GM18858 (cell line): Measurements from ENCODE around the gene OPHN1.

Source experiments
- ATAC-seq: cut with Tn5 transposase; IDR thresholded peaks from one replicate; pipeline ENCODE4 v1.9.1; 2021; ENCODE audit not compliant: unreplicated experiment

Gene OPHN1, protein sequence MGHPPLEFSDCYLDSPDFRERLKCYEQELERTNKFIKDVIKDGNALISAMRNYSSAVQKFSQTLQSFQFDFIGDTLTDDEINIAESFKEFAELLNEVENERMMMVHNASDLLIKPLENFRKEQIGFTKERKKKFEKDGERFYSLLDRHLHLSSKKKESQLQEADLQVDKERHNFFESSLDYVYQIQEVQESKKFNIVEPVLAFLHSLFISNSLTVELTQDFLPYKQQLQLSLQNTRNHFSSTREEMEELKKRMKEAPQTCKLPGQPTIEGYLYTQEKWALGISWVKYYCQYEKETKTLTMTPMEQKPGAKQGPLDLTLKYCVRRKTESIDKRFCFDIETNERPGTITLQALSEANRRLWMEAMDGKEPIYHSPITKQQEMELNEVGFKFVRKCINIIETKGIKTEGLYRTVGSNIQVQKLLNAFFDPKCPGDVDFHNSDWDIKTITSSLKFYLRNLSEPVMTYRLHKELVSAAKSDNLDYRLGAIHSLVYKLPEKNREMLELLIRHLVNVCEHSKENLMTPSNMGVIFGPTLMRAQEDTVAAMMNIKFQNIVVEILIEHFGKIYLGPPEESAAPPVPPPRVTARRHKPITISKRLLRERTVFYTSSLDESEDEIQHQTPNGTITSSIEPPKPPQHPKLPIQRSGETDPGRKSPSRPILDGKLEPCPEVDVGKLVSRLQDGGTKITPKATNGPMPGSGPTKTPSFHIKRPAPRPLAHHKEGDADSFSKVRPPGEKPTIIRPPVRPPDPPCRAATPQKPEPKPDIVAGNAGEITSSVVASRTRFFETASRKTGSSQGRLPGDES

DNA sequence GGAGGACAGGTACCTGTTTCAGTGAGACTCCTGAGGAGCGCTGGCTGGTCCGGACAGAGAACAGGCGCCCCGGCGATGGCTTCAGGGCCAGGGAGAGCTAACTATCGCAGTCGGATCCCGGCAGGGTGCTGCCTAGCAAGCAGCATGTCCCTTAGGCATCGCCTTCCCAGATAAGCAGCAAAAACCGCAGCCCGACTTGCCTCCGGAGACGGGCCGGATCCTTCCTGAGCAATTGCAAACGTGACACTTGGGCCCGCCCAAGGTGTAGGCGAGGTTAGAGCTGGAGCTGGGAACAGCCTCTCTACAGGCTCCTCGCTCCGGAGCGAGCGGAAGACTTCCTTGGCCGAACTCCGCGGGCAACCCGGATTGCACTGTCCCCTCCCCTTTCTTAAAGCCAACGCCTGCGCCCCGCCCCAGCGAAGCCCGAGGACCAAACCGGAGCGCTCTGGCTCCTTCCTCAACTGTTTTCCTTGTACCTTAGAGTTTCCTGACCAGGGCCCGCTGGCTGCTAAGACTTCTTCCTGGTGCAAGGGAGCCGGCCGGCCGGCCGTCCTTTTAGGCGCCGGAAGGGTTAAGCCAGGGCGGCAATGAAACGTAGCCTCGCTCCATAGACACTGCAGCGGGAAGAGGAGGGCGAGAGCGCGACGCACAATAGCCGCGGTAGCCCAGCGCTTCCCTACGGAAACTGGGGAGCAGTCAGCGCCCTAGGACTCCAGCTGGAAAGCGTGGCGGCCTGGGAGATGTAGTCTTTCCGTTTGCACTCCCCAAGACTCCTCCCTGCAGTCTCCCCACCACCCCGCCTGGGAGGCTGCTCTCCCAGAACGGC, at the start of gene OPHN1:
Gene OPHN1 (minus strand): TSS at position 341 of the 826 bp plus-strand sequence. CDS start 475 bp downstream, outside the sequence.
- no peak for ATAC-seq

- ATAC-seq: no peak
Observed at GRCh38 chrX:68480969-68481368, 47.7 kb upstream of the OPHN1 start.

DNA sequence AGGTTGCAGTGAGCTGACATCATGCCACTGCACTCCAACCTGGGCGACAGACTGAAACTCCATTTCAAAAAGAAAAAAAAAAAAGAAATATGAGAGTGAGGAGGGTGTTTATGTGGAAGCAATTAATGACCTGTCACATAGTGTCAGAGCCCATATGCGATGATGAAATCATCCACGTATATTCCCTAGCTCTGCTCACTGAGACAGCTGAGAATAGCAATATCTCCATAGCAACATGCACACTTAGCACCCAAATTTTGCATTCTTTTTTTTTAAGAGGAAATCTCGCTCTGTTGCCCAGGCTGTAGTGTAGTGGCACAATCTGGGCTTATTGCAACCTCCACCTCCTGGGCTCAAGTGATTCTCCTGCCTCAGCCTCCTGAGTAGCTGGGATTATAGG, 31.5 kb upstream of the OPHN1 start:
- ATAC-seq: no peak

GRCh38 chrX:68463880-68464279, 30.6 kb upstream of the OPHN1 start:
- no peak for ATAC-seq

GRCh38 chrX:68462653-68463052, 29.4 kb upstream of the OPHN1 start:
- peak; percentile 78 for ATAC-seq

GRCh38 chrX:68462197-68462596, 28.9 kb upstream of the OPHN1 start:
- no peak for ATAC-seq

GRCh38 chrX:68461576-68461975, 28.3 kb upstream of the OPHN1 start:
- ATAC-seq: no peak

- no peak for ATAC-seq
Observed at GRCh38 chrX:68461093-68461492, 27.8 kb upstream of the OPHN1 start.

GRCh38 chrX:68455151-68455510, 21.8 kb upstream of the OPHN1 start:
- no peak for ATAC-seq

DNA sequence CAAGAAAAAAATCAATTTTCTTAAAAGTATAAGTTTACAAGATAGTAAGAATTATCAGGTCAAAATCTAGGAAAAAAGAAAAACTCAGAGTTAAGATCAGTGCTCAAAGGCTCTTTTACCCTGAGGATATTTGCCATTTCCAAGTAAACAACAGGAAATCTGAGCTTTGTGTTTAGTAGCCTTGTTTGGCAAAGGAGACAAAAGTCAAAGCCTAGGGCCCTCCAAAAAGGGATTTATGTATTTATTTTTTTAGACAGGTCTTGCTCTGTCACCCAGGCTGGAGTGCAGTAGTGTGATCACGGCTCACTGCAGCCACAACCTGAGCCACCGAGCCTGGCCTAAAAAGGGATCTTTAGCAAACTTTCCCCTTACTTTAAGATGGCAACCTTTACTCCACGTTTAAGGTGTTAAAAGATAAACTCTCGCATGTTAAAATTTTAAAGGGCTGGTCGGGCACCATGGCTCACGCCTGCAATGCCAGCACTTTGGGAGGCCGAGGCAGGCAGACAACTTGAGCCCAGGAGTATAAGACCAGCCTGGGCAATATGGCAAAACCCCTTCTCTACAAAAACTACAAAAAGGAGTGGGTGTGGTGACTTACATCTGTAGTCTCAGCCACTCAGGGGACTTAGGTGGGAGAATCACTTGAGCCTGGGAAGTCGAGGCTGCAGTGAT, 21.3 kb upstream of the OPHN1 start:
- no peak for ATAC-seq

DNA sequence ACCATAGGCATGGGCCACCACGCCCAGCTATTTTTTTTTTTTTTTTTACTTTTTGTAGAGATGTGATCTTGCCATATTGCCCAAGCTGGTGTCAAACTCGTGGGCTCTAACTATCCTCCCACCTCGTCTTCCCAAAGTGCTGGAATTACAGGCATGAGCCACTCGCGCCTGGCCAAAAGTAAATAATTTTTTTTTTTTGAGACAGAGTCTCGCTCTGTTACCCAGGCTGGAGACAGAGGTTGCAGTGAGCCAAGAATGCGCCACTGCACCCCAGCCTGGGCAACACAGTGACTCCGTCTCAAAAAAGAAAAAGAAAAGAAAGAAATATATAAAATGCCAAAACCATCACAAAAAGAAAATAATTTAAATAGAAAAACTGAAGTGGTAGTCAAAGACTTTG, 18.4 kb upstream of the OPHN1 start:
- no peak for ATAC-seq

- peak; percentile 90 for ATAC-seq
Observed at GRCh38 chrX:68443155-68443868, 10.0 kb upstream of the OPHN1 start.

GRCh38 chrX:68440940-68441339, 7.6 kb upstream of the OPHN1 start:
- no peak for ATAC-seq

- ATAC-seq: no peak
Observed at GRCh38 chrX:68440442-68440841, 7.1 kb upstream of the OPHN1 start.

GRCh38 chrX:68439341-68439740, 6.0 kb upstream of the OPHN1 start:
- ATAC-seq: no peak

- no peak for ATAC-seq
Observed at GRCh38 chrX:68438575-68438974, 5.3 kb upstream of the OPHN1 start.

GRCh38 chrX:68433981-68434299, 645 bp upstream of the OPHN1 start:
- ATAC-seq: no peak

GRCh38 chrX:68432648-68433047, 647 bp downstream of the OPHN1 start:
- no peak for ATAC-seq

DNA sequence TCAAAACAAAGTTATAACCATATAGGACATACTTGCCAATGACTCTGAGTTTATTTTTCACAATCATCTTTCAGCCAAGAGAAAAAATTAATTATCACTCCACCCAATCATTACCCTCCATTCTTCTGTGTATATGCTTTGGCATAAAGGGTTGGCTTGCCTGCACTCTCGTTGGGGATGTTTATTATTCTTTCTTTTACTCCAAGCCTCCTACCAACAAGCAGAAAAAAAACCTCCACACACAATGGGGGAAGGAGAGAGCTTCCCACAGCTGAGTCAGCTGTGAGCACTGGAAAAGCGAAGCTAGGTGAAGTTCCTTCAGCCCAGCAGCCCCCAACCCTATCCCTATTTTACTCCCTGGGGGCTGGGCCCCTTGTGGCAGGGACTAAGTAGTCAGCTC, 1.5 kb downstream of the OPHN1 start:
- no peak for ATAC-seq

DNA sequence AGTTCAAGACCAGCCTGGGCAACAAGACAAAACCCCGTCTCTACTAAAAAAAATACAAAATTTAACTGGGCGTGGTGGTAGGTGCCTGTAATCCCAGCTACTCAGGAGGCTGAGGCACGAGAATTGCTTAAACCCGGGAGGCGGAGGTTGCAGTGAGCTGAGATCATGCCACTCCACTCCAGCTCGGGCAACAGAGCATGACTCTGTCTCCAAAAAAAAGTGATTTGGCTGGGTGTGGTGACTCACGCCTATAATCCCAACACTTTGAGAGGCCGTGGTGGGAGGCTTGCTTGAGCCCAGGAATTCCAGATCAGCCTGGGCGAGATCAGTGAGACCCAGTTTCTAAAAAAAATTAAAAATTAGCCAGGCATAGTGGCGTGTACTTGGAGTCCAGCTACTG, 4.1 kb downstream of the OPHN1 start:
- no peak for ATAC-seq
